HepG2 (cell line): ENCODE data around the gene KLF16. TPM values are rescaled to one million over a fixed set of nuclear protein-coding genes. Genes with fewer than 3 reads are reported as not detected.
A peak's percentile ranks its signal among the peaks of the same experiment; 100 is the strongest.

Source experiments
- PLRG1 ChIP-seq: fragments of 450-650 bp; conservative IDR thresholded peaks from 2 replicates; pipeline ENCODE4 v1.6.1; 2016
- TARDBP ChIP-seq: sonication (generic); formaldehyde crosslinking; IDR thresholded peaks from 2 replicates; pipeline ENCODE4 v1.8.0; 2022; ENCODE audit warnings: mild to moderate bottlenecking, missing genetic modification reagents
- microRNA counts: library from miRNA; unstranded; fragments of <30 nt; microRNA quantifications from one replicate; lab custom pipeline; 2015
- microRNA-seq: library from miRNA; unstranded; fragments of <30 nt; microRNA quantifications from one replicate; pipeline ENCODE4, GENCODE V29; 2020
- polyA plus RNA-seq, 8 experiments: library from polyadenylated mRNA; depleted of rRNA in 3 of 8; stranded (reverse) in 7 of 8; unstranded in 1 of 8; fragments of >200 nt; fragmentation: Illumina TruSeq in 4 of 8; extraction: Trizol in 4 of 8; gene quantifications; 2 replicates each; pipeline versions ENCODE4 v1.2.1 to v1.2.3, GENCODE V29; 2011 to 2016; ENCODE audit warnings: low read depth in 4 of 8, missing spikeins in 1 of 8, mixed read lengths in 1 of 8; ENCODE audit not compliant: insufficient read depth in 1 of 8
- total RNA-seq, 5 experiments: library from RNA; depleted of rRNA; stranded (reverse); fragments of >200 nt; fragmentation: Illumina TruSeq; extraction: Trizol; gene quantifications; 2 replicates each; pipeline ENCODE4 v1.2.3, GENCODE V29; 2016; ENCODE audit warnings: low read depth in 1 of 5
- TF ChIP-seq, protein P1 (sequence below): sonication (generic); formaldehyde crosslinking; IDR thresholded peaks from 2 replicates; pipeline ENCODE4 v1.5.1; 2020; ENCODE audit warnings: mild to moderate bottlenecking, missing genetic modification reagents

Gene KLF16
- total and polyA plus RNA-seq, 2 of the 13 experiments (the other 11 are each of a cell fraction or from before 2014, with no cell fraction given), result 3.5 to 6.7 TPM

GRCh38 chr19:1804858-1805257 is 58.5 kb downstream of the KLF16 start (continued):
- TF ChIP-seq, protein P1, sequence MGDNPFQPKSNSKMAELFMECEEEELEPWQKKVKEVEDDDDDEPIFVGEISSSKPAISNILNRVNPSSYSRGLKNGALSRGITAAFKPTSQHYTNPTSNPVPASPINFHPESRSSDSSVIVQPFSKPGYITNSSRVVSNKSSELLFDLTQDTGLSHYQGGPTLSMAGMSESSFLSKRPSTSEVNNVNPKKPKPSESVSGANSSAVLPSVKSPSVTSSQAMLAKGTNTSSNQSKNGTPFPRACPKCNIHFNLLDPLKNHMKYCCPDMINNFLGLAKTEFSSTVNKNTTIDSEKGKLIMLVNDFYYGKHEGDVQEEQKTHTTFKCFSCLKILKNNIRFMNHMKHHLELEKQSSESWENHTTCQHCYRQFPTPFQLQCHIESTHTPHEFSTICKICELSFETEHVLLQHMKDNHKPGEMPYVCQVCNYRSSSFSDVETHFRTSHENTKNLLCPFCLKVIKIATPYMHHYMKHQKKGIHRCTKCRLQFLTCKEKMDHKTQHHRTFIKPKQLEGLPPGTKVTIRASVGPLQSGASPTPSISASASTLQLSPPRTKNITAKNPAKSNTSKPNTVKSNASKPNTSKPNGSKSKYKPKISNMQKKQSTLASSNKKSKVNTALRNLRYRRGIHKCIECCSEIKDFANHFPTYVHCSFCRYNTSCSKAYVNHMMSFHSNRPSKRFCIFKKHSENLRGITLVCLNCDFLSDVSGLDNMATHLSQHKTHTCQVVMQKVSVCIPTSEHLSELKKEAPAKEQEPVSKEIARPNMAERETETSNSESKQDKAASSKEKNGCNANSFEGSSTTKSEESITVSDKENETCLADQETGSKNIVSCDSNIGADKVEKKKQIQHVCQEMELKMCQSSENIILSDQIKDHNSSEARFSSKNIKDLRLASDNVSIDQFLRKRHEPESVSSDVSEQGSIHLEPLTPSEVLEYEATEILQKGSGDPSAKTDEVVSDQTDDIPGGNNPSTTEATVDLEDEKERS, result no peak
- TF ChIP-seq TARDBP (no peak), PLRG1 (no peak)

MicroRNA genes within 50 kb of the gene (microRNA counts, 767-probe panel; counts per million panel counts)
- microRNA hsa-miR-1909-3p (lab: Ali Mortazavi, UCI), result not detected

Small RNA genes lying within 50 kb of the gene (microRNA-seq; reads per million reads assigned to microRNA genes)
- gene MIR1909, result 2.7 reads per million, percentile 17 among the genes with 10 or more reads in this experiment

Other genes starting within 250 kb of the KLF16 start
- 38.0 and 53.2 TPM in 2 replicates for gene TCF3, start 211.0 kb downstream of the KLF16 start, total RNA-seq (2016; rRNA removed; fragmentation: Illumina TruSeq; extraction: Trizol)
- gene TCF3, start 211.0 kb downstream of the KLF16 start, polyA plus RNA-seq (2011; rRNA removed), result 51.4 and 52.0 TPM in 2 replicates
- not detected in 2 replicates for gene ONECUT3, start 110.1 kb downstream of the KLF16 start, total RNA-seq (2016; rRNA removed; fragmentation: Illumina TruSeq; extraction: Trizol)
- under 0.01 and 0.01 TPM in 2 replicates for gene ONECUT3, start 110.1 kb downstream of the KLF16 start, polyA plus RNA-seq (2011; rRNA removed)
- 1.8 and 2.6 TPM in 2 replicates for gene ATP8B3, start 51.3 kb downstream of the KLF16 start, total RNA-seq (2016; rRNA removed; fragmentation: Illumina TruSeq; extraction: Trizol)
- gene ATP8B3, start 51.3 kb downstream of the KLF16 start, polyA plus RNA-seq (2011; rRNA removed), result 5.8 and 5.9 TPM in 2 replicates
- 3.0 and 5.0 TPM in 2 replicates for gene REXO1, start 15.1 kb downstream of the KLF16 start, total RNA-seq (2016; rRNA removed; fragmentation: Illumina TruSeq; extraction: Trizol)
- gene REXO1, start 15.1 kb downstream of the KLF16 start, polyA plus RNA-seq (2011; rRNA removed), result 11.2 and 13.0 TPM in 2 replicates
- gene ABHD17A, start 21.9 kb upstream of the KLF16 start, total RNA-seq (2016; rRNA removed; fragmentation: Illumina TruSeq; extraction: Trizol), result 27.9 and 40.8 TPM in 2 replicates
- gene ABHD17A, start 21.9 kb upstream of the KLF16 start, polyA plus RNA-seq (2011; rRNA removed), result 27.7 and 44.6 TPM in 2 replicates
- 2.0 and 3.5 TPM in 2 replicates for gene ADAT3, start 41.8 kb upstream of the KLF16 start, total RNA-seq (2016; rRNA removed; fragmentation: Illumina TruSeq; extraction: Trizol)
- gene ADAT3, start 41.8 kb upstream of the KLF16 start, polyA plus RNA-seq (2011; rRNA removed), result 0.95 and 1.4 TPM in 2 replicates
- gene SCAMP4, start 41.8 kb upstream of the KLF16 start, total RNA-seq (2016; rRNA removed; fragmentation: Illumina TruSeq; extraction: Trizol), result 10.8 and 13.7 TPM in 2 replicates
- gene SCAMP4, start 41.8 kb upstream of the KLF16 start, polyA plus RNA-seq (2011; rRNA removed), result 10.7 and 12.8 TPM in 2 replicates
- gene CSNK1G2, start 77.6 kb upstream of the KLF16 start, total RNA-seq (2016; rRNA removed; fragmentation: Illumina TruSeq; extraction: Trizol), result 29.7 and 53.8 TPM in 2 replicates
- gene CSNK1G2, start 77.6 kb upstream of the KLF16 start, polyA plus RNA-seq (2011; rRNA removed), result 72.5 and 88.4 TPM in 2 replicates
- 28.1 and 30.9 TPM in 2 replicates for gene BTBD2, start 152.1 kb upstream of the KLF16 start, total RNA-seq (2016; rRNA removed; fragmentation: Illumina TruSeq; extraction: Trizol)
- gene BTBD2, start 152.1 kb upstream of the KLF16 start, polyA plus RNA-seq (2011; rRNA removed), result 45.3 and 45.6 TPM in 2 replicates
- 35.5 and 44.9 TPM in 2 replicates for gene MKNK2, start 187.7 kb upstream of the KLF16 start, total RNA-seq (2016; rRNA removed; fragmentation: Illumina TruSeq; extraction: Trizol)
- gene MKNK2, start 187.7 kb upstream of the KLF16 start, polyA plus RNA-seq (2011; rRNA removed), result 112 and 129 TPM in 2 replicates
- gene MOB3A, start 232.7 kb upstream of the KLF16 start, total RNA-seq (2016; rRNA removed; fragmentation: Illumina TruSeq; extraction: Trizol), result 3.5 and 4.3 TPM in 2 replicates
- 17.8 and 20.3 TPM in 2 replicates for gene MOB3A, start 232.7 kb upstream of the KLF16 start, polyA plus RNA-seq (2011; rRNA removed)
- gene IZUMO4, start 233.3 kb upstream of the KLF16 start, total RNA-seq (2016; rRNA removed; fragmentation: Illumina TruSeq; extraction: Trizol), result 0.24 and 0.77 TPM in 2 replicates
- 3.9 and 4.1 TPM in 2 replicates for gene IZUMO4, start 233.3 kb upstream of the KLF16 start, polyA plus RNA-seq (2011; rRNA removed)